Stimulated activated CD4-positive, alpha-beta T cell treated with anti-CD3 and anti-CD28 coated beads, Interleukin-12 subunit alpha, Interleukin-12 subunit beta, amount 100 ng/mL, for 48 hours (primary cell): ENCODE data around the gene FER1L5.
"Not testable (repeated sequence)": the region's sequence is repeated elsewhere in the genome, so short reads cannot be mapped to it uniquely, and the experiment has no call there.

Experiments
- DNase-seq, 3 donors: peaks; one replicate each; pipeline ENCODE4 v3.0.0-alpha.2; 2020; ENCODE audit warnings: low read depth in 2 of 3, low spot score in 1 of 3

Gene FER1L5

GRCh38 chr2:96633641-96634040 is 8.9 kb upstream of the FER1L5 start:
- DNase-seq = no peak

GRCh38 chr2:96636551-96637171 is 5.9 kb upstream of the FER1L5 start:
- DNase-seq = no peak

- peak; percentile 65 to 80 (median 76) for DNase-seq
Observed at GRCh38 chr2:96637385-96638143, 5.0 kb upstream of the FER1L5 start.

- DNase-seq = peak; percentile 83 to 91 (median 85)
Observed at GRCh38 chr2:96638144-96639121, 4.1 kb upstream of the FER1L5 start, which contains the start of gene KANSL3. TSS of gene KANSL3 (minus strand) at chr2:96638312. CDS start at chr2:96637135, 1,177 bp downstream.

- DNase-seq = no peak
Observed at GRCh38 chr2:96647681-96648080, 5.1 kb downstream of the FER1L5 start.

- DNase-seq = no peak
Observed at GRCh38 chr2:96648306-96648930, 5.9 kb downstream of the FER1L5 start.

- DNase-seq = no peak
Observed at GRCh38 chr2:96649342-96649741, 6.8 kb downstream of the FER1L5 start.

- DNase-seq = no peak
Observed at GRCh38 chr2:96651793-96652192, 9.2 kb downstream of the FER1L5 start.

- not testable (repeated sequence) for DNase-seq
Observed at GRCh38 chr2:96654791-96655190, 12.2 kb downstream of the FER1L5 start.

GRCh38 chr2:96655526-96655925 is 13.0 kb downstream of the FER1L5 start:
- DNase-seq = no peak

- no peak for DNase-seq
Observed at GRCh38 chr2:96656540-96656939, 14.0 kb downstream of the FER1L5 start.

- DNase-seq = no peak
Observed at GRCh38 chr2:96661324-96661723, 18.8 kb downstream of the FER1L5 start.

- no peak for DNase-seq
Observed at GRCh38 chr2:96662360-96662759, 19.8 kb downstream of the FER1L5 start.

GRCh38 chr2:96663177-96663576 is 20.6 kb downstream of the FER1L5 start:
- no peak for DNase-seq

GRCh38 chr2:96663829-96664228 is 21.3 kb downstream of the FER1L5 start:
- DNase-seq = no peak

- no peak for DNase-seq
Observed at GRCh38 chr2:96664366-96664925, 21.9 kb downstream of the FER1L5 start.

GRCh38 chr2:96665083-96665569 is 22.6 kb downstream of the FER1L5 start:
- no peak for DNase-seq

- not testable (repeated sequence) for DNase-seq
Observed at GRCh38 chr2:96665717-96666116, 23.2 kb downstream of the FER1L5 start.

GRCh38 chr2:96668771-96669170 is 26.2 kb downstream of the FER1L5 start:
- DNase-seq = no peak

- DNase-seq = no peak
Observed at GRCh38 chr2:96669539-96670215, 27.1 kb downstream of the FER1L5 start.
